Vagina (tissue), 2 donors: ENCODE measurements around the gene HEXIM1.

ENCODE experiments used
- POLR2A ChIP-seq, 2 donors: fragments of 450-650 bp; IDR thresholded peaks; one replicate each; pipeline ENCODE4 v1.6.1; 2017; ENCODE audit warnings: antibody characterized with exemption in 2 of 2, mild to moderate bottlenecking in 2 of 2, moderate library complexity in 2 of 2
- POLR2AphosphoS5 ChIP-seq, 2 donors: sonication (generic); formaldehyde crosslinking; IDR thresholded peaks; one replicate each; pipeline ENCODE4 v1.9.0; 2017; ENCODE audit warnings: antibody characterized with exemption in 2 of 2, mild to moderate bottlenecking in 2 of 2, low read depth in 1 of 2; ENCODE audit not compliant: insufficient read depth in 1 of 2
- TF ChIP-seq, protein P1 (sequence below), 3 experiments: fragments of 450-650 bp in 2 of 3; fragments of 200-600 bp in 1 of 3; sonication (generic) in 1 of 3; IDR thresholded peaks; one replicate each; pipeline ENCODE4 v1.5.1; 2017 to 2019; ENCODE audit warnings: antibody characterized with exemption in 3 of 3, mild to moderate bottlenecking in 2 of 3, moderate library complexity in 2 of 3

DNA sequence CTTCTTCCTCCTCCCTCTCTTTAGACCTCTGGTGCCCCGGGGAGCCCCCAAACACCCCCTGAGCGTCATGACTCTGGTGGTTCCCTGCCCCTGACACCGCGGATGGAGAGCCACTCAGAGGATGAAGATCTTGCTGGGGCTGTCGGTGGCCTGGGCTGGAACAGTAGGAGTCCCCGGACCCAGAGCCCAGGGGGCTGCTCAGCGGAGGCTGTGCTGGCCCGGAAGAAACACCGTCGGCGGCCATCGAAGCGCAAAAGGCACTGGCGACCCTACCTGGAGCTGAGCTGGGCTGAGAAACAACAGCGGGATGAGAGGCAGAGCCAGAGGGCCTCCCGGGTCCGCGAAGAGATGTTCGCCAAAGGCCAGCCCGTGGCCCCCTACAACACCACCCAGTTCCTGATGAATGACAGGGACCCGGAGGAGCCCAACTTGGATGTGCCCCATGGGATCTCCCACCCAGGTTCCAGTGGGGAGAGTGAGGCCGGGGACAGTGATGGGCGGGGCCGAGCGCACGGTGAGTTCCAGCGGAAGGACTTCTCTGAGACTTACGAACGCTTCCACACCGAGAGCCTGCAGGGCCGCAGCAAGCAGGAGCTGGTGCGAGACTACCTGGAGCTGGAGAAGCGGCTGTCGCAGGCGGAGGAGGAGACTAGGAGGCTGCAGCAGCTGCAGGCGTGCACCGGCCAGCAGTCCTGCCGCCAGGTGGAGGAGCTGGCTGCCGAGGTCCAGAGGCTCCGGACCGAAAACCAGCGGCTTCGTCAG lies 20.9 kb downstream of the HEXIM1 start:
- TF ChIP-seq, protein P1, sequence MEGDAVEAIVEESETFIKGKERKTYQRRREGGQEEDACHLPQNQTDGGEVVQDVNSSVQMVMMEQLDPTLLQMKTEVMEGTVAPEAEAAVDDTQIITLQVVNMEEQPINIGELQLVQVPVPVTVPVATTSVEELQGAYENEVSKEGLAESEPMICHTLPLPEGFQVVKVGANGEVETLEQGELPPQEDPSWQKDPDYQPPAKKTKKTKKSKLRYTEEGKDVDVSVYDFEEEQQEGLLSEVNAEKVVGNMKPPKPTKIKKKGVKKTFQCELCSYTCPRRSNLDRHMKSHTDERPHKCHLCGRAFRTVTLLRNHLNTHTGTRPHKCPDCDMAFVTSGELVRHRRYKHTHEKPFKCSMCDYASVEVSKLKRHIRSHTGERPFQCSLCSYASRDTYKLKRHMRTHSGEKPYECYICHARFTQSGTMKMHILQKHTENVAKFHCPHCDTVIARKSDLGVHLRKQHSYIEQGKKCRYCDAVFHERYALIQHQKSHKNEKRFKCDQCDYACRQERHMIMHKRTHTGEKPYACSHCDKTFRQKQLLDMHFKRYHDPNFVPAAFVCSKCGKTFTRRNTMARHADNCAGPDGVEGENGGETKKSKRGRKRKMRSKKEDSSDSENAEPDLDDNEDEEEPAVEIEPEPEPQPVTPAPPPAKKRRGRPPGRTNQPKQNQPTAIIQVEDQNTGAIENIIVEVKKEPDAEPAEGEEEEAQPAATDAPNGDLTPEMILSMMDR (IDR thresholded peaks at IDR 0.05) = no peak
- no peak for TF ChIP-seq POLR2AphosphoS5 (IDR thresholded peaks at IDR 0.05; ENCODE audit: insufficient read depth in 1 of 2, low read depth in 1 of 2)
- no peak for TF ChIP-seq POLR2A (IDR thresholded peaks at IDR 0.05)
